A549 (cell line): ENCODE measurements around the gene GPR153. TPM values are rescaled to one million over a fixed set of nuclear protein-coding genes. Genes with fewer than 3 reads are reported as not detected.
A peak's percentile ranks its signal among the peaks of the same experiment; 100 is the strongest.

Experiments used
- ATAC-seq, 2 experiments: fragments of 200-7000 bp in 1 of 2; fragments of >200 bp in 1 of 2; cut with Nextera tagmentation in 1 of 2; cut with Tn5 transposase in 1 of 2; 3 replicates each; pipeline versions ENCODE4 v1.8.0 to v1.9.1; 2018 to 2020; ENCODE audit warnings: mild to moderate bottlenecking in 1 of 2, moderate library complexity in 1 of 2
- CTCF ChIA-PET: fragments of 300-600 bp; sonication (Branson Sonifier 250); formaldehyde crosslinking; extraction: SDS; loops from one replicate; lab custom pipeline; 2021; ENCODE audit warnings: antibody characterized with exemption, inconsistent platforms; lab: Yijun Ruan, JAX
- POLR2A ChIA-PET: fragments of 350-600 bp; formaldehyde crosslinking; extraction: SDS; loops from one replicate; lab custom pipeline; 2021; ENCODE audit warnings: antibody characterized with exemption, inconsistent platforms; lab: Yijun Ruan, JAX
- DNase-seq, 2 experiments: peaks; one replicate each; pipeline versions ENCODE4 v3.0.0 to v3.0.0-alpha.2; 2011 to 2016; ENCODE audit warnings: low read depth in 1 of 2, low spot score in 1 of 2
- FAIRE-seq: peaks from 2 replicates; lab custom pipeline; 2011; peaks lifted over from hg19 to GRCh38; lab: Jason Lieb, UNC
- H3K27ac ChIP-seq, 2 experiments: fragments of >200 bp; sonication (Bioruptor Twin); formaldehyde crosslinking; 3 replicates each; pipeline ENCODE4 v1.5.1; 2016 to 2017
- H3K4me1 ChIP-seq: fragments of >200 bp; sonication (Bioruptor Twin); formaldehyde crosslinking; 3 replicates; pipeline ENCODE4 v1.6.1; 2016
- H3K4me2 ChIP-seq: fragments of >200 bp; sonication (Bioruptor Twin); formaldehyde crosslinking; 3 replicates; pipeline ENCODE4 v1.6.1; 2016
- H3K4me3 ChIP-seq: fragments of >200 bp; sonication (Bioruptor Twin); formaldehyde crosslinking; 3 replicates; pipeline ENCODE4 v1.5.1; 2016
- H3K9me3 ChIP-seq: fragments of >200 bp; sonication (Bioruptor Twin); formaldehyde crosslinking; 3 replicates; pipeline ENCODE4 v1.6.1; 2016
- BHLHE40 ChIP-seq: IDR thresholded peaks from 2 replicates; pipeline ENCODE4 v1.6.1; 2012; ENCODE audit warnings: low read depth, low read length, inconsistent platforms
- CBX8 ChIP-seq: fragments of 200-600 bp; sonication (generic); IDR thresholded peaks from 2 replicates; pipeline ENCODE4 v1.6.1; 2016
- CHD2 ChIP-seq: fragments of 150-350 bp; IDR thresholded peaks from 2 replicates; pipeline ENCODE4 v1.6.1; 2014; ENCODE audit warnings: low read length; ENCODE audit not compliant: partially characterized antibody
- CHD4 ChIP-seq: fragments of 200-600 bp; sonication (generic); IDR thresholded peaks from 2 replicates; pipeline ENCODE4 v1.6.1; 2016; ENCODE audit warnings: antibody characterized with exemption, mild to moderate bottlenecking, borderline replicate concordance
- E2F6 ChIP-seq: IDR thresholded peaks from 2 replicates; pipeline ENCODE4 v1.6.1; 2012; ENCODE audit warnings: low read depth, borderline replicate concordance
- ELK1 ChIP-seq: fragments of 150-350 bp; IDR thresholded peaks from 2 replicates; pipeline ENCODE4 v1.6.1; 2014; ENCODE audit warnings: low read depth, mild to moderate bottlenecking, low read length
- HOXB5 ChIP-seq: fragments of 250-450 bp; sonication (Bioruptor Pico); IDR thresholded peaks from 2 replicates; pipeline ENCODE4 v1.5.0; 2020; ENCODE audit warnings: mild to moderate bottlenecking, moderate library complexity
- JUNB ChIP-seq: fragments of >200 bp; sonication (Bioruptor Twin); formaldehyde crosslinking; IDR thresholded peaks from 2 replicates; pipeline ENCODE4 v1.6.1; 2016
- MAZ ChIP-seq: fragments of 150-350 bp; IDR thresholded peaks from 2 replicates; pipeline ENCODE4 v1.6.1; 2014; ENCODE audit warnings: antibody characterized with exemption, low read depth, low read length, borderline replicate concordance
- MYC ChIP-seq: IDR thresholded peaks from 2 replicates; pipeline ENCODE4 v1.6.1; 2012; ENCODE audit warnings: mild to moderate bottlenecking, inconsistent platforms, low read length, improper control_type of control experiment, borderline replicate concordance
- NR3C1 ChIP-seq: fragments of >200 bp; sonication (Bioruptor Twin); formaldehyde crosslinking; IDR thresholded peaks from 3 replicates; pipeline ENCODE4 v1.6.1; 2017
- PBX3 ChIP-seq: IDR thresholded peaks from 2 replicates; pipeline ENCODE4 v1.6.1; 2012
- RAD21 ChIP-seq, 2 experiments: fragments of >200 bp in 1 of 2; sonication (Bioruptor Twin) in 1 of 2; formaldehyde crosslinking in 1 of 2; IDR thresholded peaks in 1 of 2; conservative IDR thresholded peaks in 1 of 2; 2 replicates in 1 of 2; 3 replicates in 1 of 2; pipeline ENCODE4 v1.6.1; 2012 to 2018; ENCODE audit warnings: inconsistent platforms in 1 of 2
- RCOR1 ChIP-seq: fragments of 150-350 bp; IDR thresholded peaks from 2 replicates; pipeline ENCODE4 v1.6.1; 2014; ENCODE audit warnings: antibody characterized with exemption, low read length, low read depth
- REST ChIP-seq: fragments of 200-600 bp; sonication (generic); IDR thresholded peaks from 2 replicates; pipeline ENCODE4 v1.6.1; 2016; ENCODE audit warnings: antibody characterized with exemption, mild to moderate bottlenecking, moderate library complexity
- RFX5 ChIP-seq: fragments of 450-650 bp; IDR thresholded peaks from 2 replicates; pipeline ENCODE4 v1.7.1; 2014; ENCODE audit warnings: antibody characterized with exemption, mild to moderate bottlenecking, moderate library complexity
- TP53 ChIP-seq: fragments of 250-450 bp; sonication (Bioruptor Pico); IDR thresholded peaks from 2 replicates; pipeline ENCODE4 v1.5.0; 2021; ENCODE audit warnings: mild to moderate bottlenecking, moderate library complexity
- ZC3H11A ChIP-seq: fragments of 450-650 bp; IDR thresholded peaks from 2 replicates; pipeline ENCODE4 v1.6.1; 2014; ENCODE audit warnings: antibody characterized with exemption, mild to moderate bottlenecking
- ZFP36 ChIP-seq: fragments of 450-650 bp; IDR thresholded peaks from 2 replicates; pipeline ENCODE4 v1.6.1; 2014; ENCODE audit warnings: borderline replicate concordance; ENCODE audit not compliant: partially characterized antibody
- ZSCAN20 ChIP-seq: fragments of 250-450 bp; sonication (Bioruptor Pico); IDR thresholded peaks from 2 replicates; pipeline ENCODE4 v1.8.0; 2022; ENCODE audit warnings: mild to moderate bottlenecking, moderate library complexity
- WGBS: methylation state at CpG from one replicate; pipeline ENCODE4 v1.1.6; 2017; ENCODE audit errors: missing lambda C conversion rate; 5-methylcytosine and 5-hydroxymethylcytosine counted together
- polyA plus RNA-seq, 4 experiments: library from polyadenylated mRNA; depleted of rRNA in 3 of 4; stranded (reverse); fragments of >200 nt; fragmentation: RNase III in 1 of 4; extraction: RNeasy Plus Mini Kit Qiagen cat#74134 plus additional on column Dnase treatment in 1 of 4; gene quantifications; 2 replicates in 3 of 4; 3 replicates in 1 of 4; pipeline ENCODE4 v1.2.3, GENCODE V29; 2011 to 2017
- TF ChIP-seq, protein P1 (sequence below): fragments of >200 bp; sonication (Bioruptor Twin); formaldehyde crosslinking; IDR thresholded peaks from 2 replicates; pipeline ENCODE4 v1.6.1; 2016
- TF ChIP-seq, protein P2 (sequence below): fragments of >200 bp; sonication (Bioruptor Twin); formaldehyde crosslinking; IDR thresholded peaks from 3 replicates; pipeline ENCODE4 v1.6.1; 2016

GPR153 gene
- polyA plus RNA-seq, 2 of the 4 experiments (the other 2 are of a cell fraction), result 0.56 to 1.4 TPM

DNA sequence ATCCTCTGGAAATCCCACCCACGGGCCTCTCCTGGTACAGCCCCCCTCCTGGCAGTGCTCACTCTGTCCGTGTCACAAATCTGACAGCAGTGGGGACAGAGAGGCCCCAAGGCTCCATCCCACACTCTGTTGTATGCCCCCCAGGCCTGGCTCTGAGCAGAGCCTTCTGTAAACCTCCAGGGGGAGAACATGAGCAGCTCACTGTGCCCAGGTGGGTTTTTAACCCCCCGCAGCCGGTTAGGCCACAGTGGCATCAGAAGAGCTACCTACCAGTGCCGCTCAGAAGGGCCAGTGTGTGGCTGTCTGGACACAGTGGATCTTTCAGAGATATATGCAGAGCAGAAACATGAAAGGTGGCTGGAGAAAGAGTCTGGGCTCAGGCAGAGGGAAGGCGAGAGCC lies 12.0 kb upstream of the GPR153 start:
- ATAC-seq (peak in 1 of 2 experiments; percentile 35; a peak in 2 of 6 replicates), DNase-seq (no peak), FAIRE-seq (no peak)
- Histone ChIP-seq H3K9me3 (no peaks in the 10 kb centered on the region), H3K27ac (no peak overlapping the region), H3K4me1 (peaks cover 6% of the 10 kb centered on the region; the same call in 1 of the 3 replicates), H3K4me2 (no peak overlapping the region), H3K4me3 (no peak overlapping the region)
- WGBS, result 92% methylated on average over 1 of the region's 6 CpGs
- POLR2A ChIA-PET, result no interaction called here
- CTCF ChIA-PET, result interaction anchor here (0.6 to 1.0 kb wide), 2 partner anchors 26 to 44 kb away, joined by 3 to 4 read pairs; no protein-coding TSS in a partner anchor
- TF ChIP-seq ZFP36 (no peak), HOXB5 (no peak), BHLHE40 (no peak), RFX5 (no peak), ZC3H11A (no peak), CHD2 (no peak), JUNB (no peak), TP53 (CRISPR knock-in tag) (no peak), CBX8 (no peak)

GRCh38 chr1:6272452-6272851 lies 11.6 kb upstream of the GPR153 start:
- Histone ChIP-seq H3K4me2 (no peak overlapping the region), H3K9me3 (no peaks in the 10 kb centered on the region), H3K4me3 (no peak overlapping the region), H3K27ac (no peak overlapping the region), H3K4me1 (peaks cover 6% of the 10 kb centered on the region; the same call in 1 of the 3 replicates)
- no peak for FAIRE-seq
- 63% methylated on average over 2 of the region's 9 CpGs for WGBS
- POLR2A ChIA-PET, result no interaction called here
- CTCF ChIA-PET, result interaction anchor here (1.0 kb wide), 1 partner anchor 25 kb away, joined by 4 read pairs; no protein-coding TSS in a partner anchor
- no peak for TF ChIP-seq RCOR1
- no peak for TF ChIP-seq NR3C1
- no peak for ATAC-seq
- DNase-seq, result no peak

GRCh38 chr1:6271554-6271953 lies 10.7 kb upstream of the GPR153 start:
- ChIA-PET POLR2A (no interaction called here), CTCF (interaction anchor here (0.6 kb wide), 1 partner anchor 484 kb away, joined by 3 read pairs; no protein-coding TSS in a partner anchor)
- Histone ChIP-seq H3K9me3 (no peaks in the 10 kb centered on the region), H3K4me1 (peaks cover 6% of the 10 kb centered on the region; the same call in 1 of the 3 replicates), H3K27ac (no peak overlapping the region), H3K4me2 (no peak overlapping the region), H3K4me3 (no peak overlapping the region)
- ATAC-seq (no peak), DNase-seq (no peak), FAIRE-seq (no peak)
- TF ChIP-seq CHD4 (no peak), ZSCAN20 (CRISPR knock-in tag) (no peak)
- 92% methylated on average over 7 of the region's 12 CpGs for WGBS

DNA sequence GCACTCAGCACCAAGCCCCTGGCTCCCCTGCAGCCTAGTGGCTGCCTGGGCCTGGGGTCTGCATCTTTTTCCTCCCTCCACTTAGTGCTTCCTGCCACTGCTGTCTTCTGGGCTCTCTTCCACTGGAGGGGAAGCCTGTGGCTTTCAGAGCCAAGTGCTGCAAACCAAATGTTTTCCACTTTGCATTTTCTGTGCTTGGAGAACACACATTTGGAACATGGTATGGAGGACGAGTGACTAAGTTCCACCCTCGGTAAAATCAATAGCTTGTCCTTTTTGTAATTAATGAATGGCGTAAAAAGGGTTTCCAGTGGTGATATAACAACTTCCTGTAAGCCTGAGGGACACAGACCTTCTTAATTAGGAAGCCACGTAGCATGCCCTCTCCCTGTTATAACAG lies 10.1 kb upstream of the GPR153 start:
- DNase-seq (no peak), FAIRE-seq (no peak), ATAC-seq (no peak)
- Histone ChIP-seq H3K4me2 (no peak overlapping the region), H3K9me3 (no peaks in the 10 kb centered on the region), H3K4me3 (no peak overlapping the region), H3K27ac (no peak overlapping the region), H3K4me1 (peaks cover 6% of the 10 kb centered on the region; the same call in 1 of the 3 replicates)
- WGBS, result 86% methylated on average over 4 of the region's 4 CpGs
- CTCF ChIA-PET, result interaction anchor here (0.6 to 1.5 kb wide), 3 partner anchors 24 to 484 kb away, joined by 3 to 6 read pairs (median 4); no protein-coding TSS in a partner anchor
- POLR2A ChIA-PET, result no interaction called here
- no peak for TF ChIP-seq E2F6
- TF ChIP-seq TP53 (CRISPR knock-in tag), result no peak
- TF ChIP-seq BHLHE40, result no peak
- no peak for TF ChIP-seq RAD21 (conservative IDR thresholded peaks at IDR 0.05 in 1 of 2, IDR thresholded peaks at IDR 0.05 in 1 of 2)
- no peak for TF ChIP-seq MYC
- no peak for TF ChIP-seq REST
- no peak for TF ChIP-seq ELK1
- no peak for TF ChIP-seq MAZ
- TF ChIP-seq PBX3, result no peak
- TF ChIP-seq, protein P1, sequence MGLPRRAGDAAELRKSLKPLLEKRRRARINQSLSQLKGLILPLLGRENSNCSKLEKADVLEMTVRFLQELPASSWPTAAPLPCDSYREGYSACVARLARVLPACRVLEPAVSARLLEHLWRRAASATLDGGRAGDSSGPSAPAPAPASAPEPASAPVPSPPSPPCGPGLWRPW, result no peak
- TF ChIP-seq, protein P2, sequence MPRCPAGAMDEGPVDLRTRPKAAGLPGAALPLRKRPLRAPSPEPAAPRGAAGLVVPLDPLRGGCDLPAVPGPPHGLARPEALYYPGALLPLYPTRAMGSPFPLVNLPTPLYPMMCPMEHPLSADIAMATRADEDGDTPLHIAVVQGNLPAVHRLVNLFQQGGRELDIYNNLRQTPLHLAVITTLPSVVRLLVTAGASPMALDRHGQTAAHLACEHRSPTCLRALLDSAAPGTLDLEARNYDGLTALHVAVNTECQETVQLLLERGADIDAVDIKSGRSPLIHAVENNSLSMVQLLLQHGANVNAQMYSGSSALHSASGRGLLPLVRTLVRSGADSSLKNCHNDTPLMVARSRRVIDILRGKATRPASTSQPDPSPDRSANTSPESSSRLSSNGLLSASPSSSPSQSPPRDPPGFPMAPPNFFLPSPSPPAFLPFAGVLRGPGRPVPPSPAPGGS, result no peak
- no peak for TF ChIP-seq RCOR1
